Endothelial cell of umbilical vein (primary cell): Measurements from ENCODE around the gene EFNB1. TPM values are rescaled to one million over a fixed set of nuclear protein-coding genes. Genes with fewer than 3 reads are reported as not detected.

ENCODE experiments used
- BruUV-seq: library from RNA; stranded (reverse); fragments of 400-500 nt; replicated peaks from 2 replicates; lab custom pipeline; 2021; lab: Mats Ljungman, UMichigan
- CTCF ChIA-PET: fragments of 300-600, 350-600 bp; sonication (Branson Sonifier 250); formaldehyde crosslinking; loops from one replicate; lab custom pipeline; 2021; ENCODE audit warnings: antibody characterized with exemption, inconsistent platforms; lab: Charles Lee
- POLR2A ChIA-PET: fragments of 300-600, 350-600 bp; sonication (Branson Sonifier 250); formaldehyde crosslinking; loops from one replicate; lab custom pipeline; 2021; ENCODE audit warnings: antibody characterized with exemption, inconsistent platforms; lab: Charles Lee
- DNase-seq: peaks from one replicate; pipeline ENCODE4 v3.0.0-alpha.2; 2011; ENCODE audit warnings: low read depth, low spot score
- FAIRE-seq: peaks from 2 replicates; lab custom pipeline; 2011; peaks lifted over from hg19 to GRCh38; lab: Jason Lieb, UNC
- H2AFZ ChIP-seq: 2 replicates; pipeline ENCODE4 v1.6.0; 2012; ENCODE audit warnings: low read depth, low read length, control low read depth, inconsistent platforms
- H3K27ac ChIP-seq: 2 replicates; pipeline ENCODE4 v1.5.1; 2011; ENCODE audit warnings: low read depth, mild to moderate bottlenecking, control low read depth, low read length, moderate library complexity; ENCODE audit not compliant: insufficient read depth
- H3K27me3 ChIP-seq, 2 experiments: 2 replicates each; pipeline versions ENCODE4 v1.6.0 to v1.6.1; 2011; ENCODE audit warnings: low read length in 2 of 2, mixed read lengths in 1 of 2; ENCODE audit not compliant: control insufficient read depth in 2 of 2, insufficient read depth in 2 of 2
- H3K36me3 ChIP-seq, 2 experiments: 2 replicates in 1 of 2; 3 replicates in 1 of 2; pipeline ENCODE4 v1.5.1; 2011; ENCODE audit warnings: low read length in 2 of 2, mild to moderate bottlenecking in 1 of 2, moderate library complexity in 1 of 2; ENCODE audit not compliant: control insufficient read depth in 2 of 2, insufficient read depth in 2 of 2; ENCODE audit errors: extremely low read depth in 1 of 2
- H3K4me1 ChIP-seq: 3 replicates; pipeline ENCODE4 v1.5.1; 2011; ENCODE audit warnings: mild to moderate bottlenecking, low read length; ENCODE audit not compliant: control insufficient read depth, insufficient read depth; ENCODE audit errors: extremely low read depth
- H3K4me2 ChIP-seq: 2 replicates; pipeline ENCODE4 v1.6.1; 2011; ENCODE audit warnings: low read length, control low read depth, mixed read lengths; ENCODE audit not compliant: insufficient read depth
- H3K4me3 ChIP-seq, 3 experiments: fragments of 200-600 bp in 1 of 3; sonication (generic), shearing (Covaris generic) in 1 of 3; replicated peaks in 1 of 3; 2 replicates each; pipeline ENCODE4 v1.5.1; 2011 to 2016; ENCODE audit warnings: control low read depth in 3 of 3, low read length in 3 of 3, mild to moderate bottlenecking in 2 of 3, inconsistent platforms in 1 of 3, low read depth in 1 of 3, moderate library complexity in 1 of 3; ENCODE audit not compliant: insufficient read depth in 1 of 3
- H3K79me2 ChIP-seq: 2 replicates; pipeline ENCODE4 v1.6.0; 2012; ENCODE audit warnings: low read length, inconsistent platforms; ENCODE audit not compliant: control insufficient read depth, insufficient read depth
- H3K9ac ChIP-seq: replicated peaks from 2 replicates; pipeline ENCODE3; 2011; ENCODE audit warnings: low read length, control low read depth; ENCODE audit not compliant: insufficient read depth; ENCODE audit errors: extremely low read depth
- H3K9me1 ChIP-seq: replicated peaks from 3 replicates; pipeline ENCODE4 v1.6.0; 2011; ENCODE audit warnings: mild to moderate bottlenecking, low read length; ENCODE audit not compliant: control insufficient read depth, insufficient read depth; ENCODE audit errors: extremely low read depth
- H3K9me3 ChIP-seq: replicated peaks from 2 replicates; pipeline ENCODE4 v1.5.1; 2012; ENCODE audit warnings: low read length, inconsistent platforms; ENCODE audit not compliant: control insufficient read depth, insufficient read depth
- H4K20me1 ChIP-seq: replicated peaks from 2 replicates; pipeline ENCODE3; 2011; ENCODE audit warnings: mild to moderate bottlenecking, low read length; ENCODE audit not compliant: control insufficient read depth, insufficient read depth; ENCODE audit errors: extremely low read depth
- CTCF ChIP-seq, 2 donors: IDR thresholded peaks; 1 replicate in 1 of 2; 2 replicates in 1 of 2; pipeline ENCODE4 v1.5.1; 2011; ENCODE audit warnings: low read length in 2 of 2, mild to moderate bottlenecking in 2 of 2, moderate library complexity in 2 of 2, control low read depth in 1 of 2, inconsistent platforms in 1 of 2, low read depth in 1 of 2; ENCODE audit not compliant: insufficient read depth in 1 of 2; ENCODE audit errors: extremely low read depth in 1 of 2
- EZH2 ChIP-seq: IDR thresholded peaks from 2 replicates; pipeline ENCODE4 v1.6.1; 2012; ENCODE audit warnings: borderline replicate concordance, low read depth, mild to moderate bottlenecking, moderate library complexity, low read length, inconsistent platforms; ENCODE audit not compliant: severe bottlenecking
- FOS ChIP-seq: IDR thresholded peaks from 2 replicates; pipeline ENCODE4 v1.6.1; 2011; ENCODE audit warnings: mild to moderate bottlenecking, low read length, moderate library complexity, borderline replicate concordance; ENCODE audit not compliant: insufficient read depth
- GATA2 ChIP-seq: IDR thresholded peaks from 2 replicates; pipeline ENCODE4 v1.7.0; 2011; ENCODE audit warnings: low read depth, mild to moderate bottlenecking, moderate library complexity, mixed read lengths, low read length; ENCODE audit not compliant: insufficient read length, insufficient read depth
- JUN ChIP-seq: IDR thresholded peaks from 2 replicates; pipeline ENCODE4 v1.6.1; 2011; ENCODE audit warnings: borderline replicate concordance, low read depth; ENCODE audit not compliant: insufficient read length, insufficient read depth
- MAX ChIP-seq: IDR thresholded peaks from 2 replicates; pipeline ENCODE4 v1.6.1; 2011; ENCODE audit not compliant: insufficient read depth, insufficient read length
- MYC ChIP-seq: IDR thresholded peaks from one replicate; pipeline ENCODE4 v1.6.1; 2011; ENCODE audit warnings: mild to moderate bottlenecking, low read depth, low read length
- POLR2A ChIP-seq: IDR thresholded peaks from 2 replicates; pipeline ENCODE4 v1.6.1; 2012; ENCODE audit warnings: low read depth, mild to moderate bottlenecking, control low read depth, low read length
- POLR2AphosphoS5 ChIP-seq: IDR thresholded peaks from 2 replicates; pipeline ENCODE4 v1.6.1; 2012; ENCODE audit warnings: low read depth, mild to moderate bottlenecking, control low read depth, low read length, moderate library complexity; ENCODE audit not compliant: insufficient read depth
- dilution Hi-C: fragments of 300-500 bp; cut with MboI; formaldehyde crosslinking; loops from one replicate; pipeline ENCODE4 v1.15.0; 2019; ENCODE audit warnings: low sequenced_read_pairs; ENCODE audit not compliant: extremely low pct_ligation_motif_present
- intact Hi-C: fragments of 100-400 bp; cut with micrococcal nuclease; formaldehyde crosslinking; loops from one replicate; pipeline ENCODE4 v1.10.0; 2022
- polyA plus RNA-seq, 4 experiments: library from polyadenylated mRNA; depleted of rRNA in 3 of 4; stranded (reverse) in 3 of 4; unstranded in 1 of 4; fragments of >200 nt; gene quantifications; 2 replicates each; pipeline versions ENCODE4 v1.2.1 to v1.2.3, GENCODE V29; 2011 to 2012; ENCODE audit warnings: missing spikeins in 1 of 4
- total RNA-seq: library from RNA; stranded (reverse); gene quantifications from 2 replicates; pipeline ENCODE4 v1.2.3, GENCODE V29; 2021

EFNB1 gene
- total and polyA plus RNA-seq, 2 donors (not counting 3 experiments of a cell fraction or from before 2014, with no cell fraction given), result 7.8 to 13.3 TPM

GRCh38 chrX:68837119-68837518 is 8.3 kb downstream of the EFNB1 start:
- no peak overlapping the region for H3K4me3 ChIP-seq
- H4K20me1 ChIP-seq, result no peaks in the 10 kb centered on the region
- DNase-seq, result no peak
- H3K4me2 ChIP-seq, result no peak overlapping the region
- H2AFZ ChIP-seq, result no peak overlapping the region
- H3K27ac ChIP-seq, result no peak overlapping the region
- no TSS peak for BruUV-seq
- no peak for FAIRE-seq
- ChIA-PET CTCF (interaction anchor here (1.8 kb wide), 1 partner anchor 385 kb away, joined by 4 read pairs; no protein-coding TSS in a partner anchor), POLR2A (no interaction called here)
- no peak overlapping the region for H3K9ac ChIP-seq
- dilution Hi-C loops, result no loop called here
- no peaks in the 10 kb centered on the region for H3K9me1 ChIP-seq
- intact Hi-C loops, result no loop called here
- H3K27me3 ChIP-seq, result no peaks in the 10 kb centered on the region
- no peaks in the 10 kb centered on the region for H3K4me1 ChIP-seq
- TF ChIP-seq CTCF (IDR thresholded peaks at IDR 0.05; ENCODE audit: extremely low read depth in 1 of 2, insufficient read depth in 1 of 2, low read depth in 1 of 2, low read length in 2 of 2), result no peak
- TF ChIP-seq EZH2, result no peak
- no peak for TF ChIP-seq POLR2AphosphoS5
- TF ChIP-seq POLR2A, result no peak
- no peak for TF ChIP-seq GATA2
- TF ChIP-seq MAX, result no peak
- TF ChIP-seq FOS, result no peak
- no peak for TF ChIP-seq JUN
- TF ChIP-seq MYC, result no peak
- no peaks in the 10 kb centered on the region for H3K9me3 ChIP-seq
- H3K79me2 ChIP-seq, result peaks cover 12% of the 10 kb centered on the region
- H3K36me3 ChIP-seq, result peaks cover 0 to 6% of the 10 kb centered on the region in 2 experiments
